Astrocyte of the cerebellum (primary cell): ENCODE data around the gene SLC25A47.

ENCODE experiments used
- DNase-seq: peaks from one replicate; pipeline ENCODE4 v3.0.0-alpha.2; 2011; ENCODE audit warnings: low read depth
- H3K4me3 ChIP-seq: 2 replicates; pipeline ENCODE4 v1.5.1; 2011; ENCODE audit warnings: mild to moderate bottlenecking, low read depth, low read length, moderate library complexity
- CTCF ChIP-seq: IDR thresholded peaks from 2 replicates; pipeline ENCODE4 v1.5.1; 2012; ENCODE audit warnings: low read length, low read depth, moderate library complexity, mild to moderate bottlenecking; ENCODE audit errors: missing control alignments
- in situ Hi-C: cut with HindIII; loops from 2 replicates; pipeline ENCODE4 v1.10.0; 2017; ENCODE audit warnings: low sequenced_read_pairs

Gene SLC25A47

GRCh38 chr14:100359881-100360280 lies 36.7 kb downstream of the SLC25A47 start:
- in situ Hi-C loops, result no loop called here
- no peak for TF ChIP-seq CTCF

GRCh38 chr14:100361626-100362025 lies 38.5 kb downstream of the SLC25A47 start:
- TF ChIP-seq CTCF, result no peak
- in situ Hi-C loops, result no loop called here
- no peak for DNase-seq
- no peak overlapping the region for H3K4me3 ChIP-seq

More at GRCh38 chr14:100359881-100360280, 36.7 kb downstream of the SLC25A47 start:
- H3K4me3 ChIP-seq, result no peak overlapping the region
- no peak for DNase-seq

GRCh38 chr14:100362311-100362927 lies 39.3 kb downstream of the SLC25A47 start:
- TF ChIP-seq CTCF, result no peak
- no peak for DNase-seq
- H3K4me3 ChIP-seq, result no peak overlapping the region
- in situ Hi-C loops, result no loop called here

- in situ Hi-C loops, result no loop called here
- no peak overlapping the region for H3K4me3 ChIP-seq
- no peak for DNase-seq
- TF ChIP-seq CTCF, result no peak
Measured at GRCh38 chr14:100363053-100363452, 39.9 kb downstream of the SLC25A47 start.

GRCh38 chr14:100364403-100364802 lies 41.3 kb downstream of the SLC25A47 start:
- TF ChIP-seq CTCF, result no peak
- in situ Hi-C loops, result no loop called here
- DNase-seq, result no peak
- H3K4me3 ChIP-seq, result no peak overlapping the region

- H3K4me3 ChIP-seq, result no peak overlapping the region
- TF ChIP-seq CTCF, result no peak
- DNase-seq, result no peak
- in situ Hi-C loops, result no loop called here
Measured at GRCh38 chr14:100365741-100366140, 42.6 kb downstream of the SLC25A47 start.
